DND-41 (cell line): ENCODE measurements around the gene NUP188.

Experiments
- ATAC-seq: fragments of 200-7000 bp; cut with Tn5 transposase; 3 replicates; pipeline ENCODE4 v1.9.1; 2021; ENCODE audit warnings: low read depth; ENCODE audit not compliant: insufficient read depth
- DNase-seq: peaks from one replicate; pipeline ENCODE4 v3.0.0-alpha.2; 2020
- H2AFZ ChIP-seq: 2 replicates; pipeline ENCODE4 v1.6.0; 2012; ENCODE audit warnings: low read depth, low read length
- H3K27ac ChIP-seq: 2 replicates; pipeline ENCODE4 v1.5.1; 2012; ENCODE audit warnings: low read length, inconsistent platforms
- H3K27me3 ChIP-seq: fragments of 200-600 bp; sonication (generic); 2 replicates; pipeline ENCODE4 v1.6.0; 2012; ENCODE audit warnings: low read length, mild to moderate bottlenecking, inconsistent platforms; ENCODE audit not compliant: insufficient read depth, poor library complexity
- H3K36me3 ChIP-seq: 2 replicates; pipeline ENCODE4 v1.5.1; 2012; ENCODE audit warnings: low read length, inconsistent platforms; ENCODE audit not compliant: insufficient read depth
- H3K4me1 ChIP-seq: 2 replicates; pipeline ENCODE4 v1.5.1; 2012; ENCODE audit warnings: mild to moderate bottlenecking, low read length; ENCODE audit not compliant: insufficient read depth
- H3K4me2 ChIP-seq: 2 replicates; pipeline ENCODE4 v1.6.0; 2012; ENCODE audit warnings: mild to moderate bottlenecking, moderate library complexity, low read length, inconsistent platforms; ENCODE audit not compliant: insufficient read depth
- H3K4me3 ChIP-seq, 2 experiments: fragments of 200-600 bp in 1 of 2; shearing (Covaris generic) in 1 of 2; 2 replicates each; pipeline ENCODE4 v1.5.1; 2012 to 2016; ENCODE audit warnings: inconsistent platforms in 2 of 2, low read length in 2 of 2, mild to moderate bottlenecking in 2 of 2, low read depth in 1 of 2, moderate library complexity in 1 of 2
- H3K79me2 ChIP-seq: 2 replicates; pipeline ENCODE4 v1.6.0; 2012; ENCODE audit warnings: low read length, inconsistent platforms; ENCODE audit not compliant: insufficient read depth
- H3K9ac ChIP-seq: 2 replicates; pipeline ENCODE4 v1.6.0; 2012; ENCODE audit warnings: low read depth, mild to moderate bottlenecking, inconsistent platforms, low read length, moderate library complexity
- H3K9me3 ChIP-seq: 2 replicates; pipeline ENCODE4 v1.5.1; 2012; ENCODE audit warnings: low read length, moderate library complexity, mild to moderate bottlenecking, inconsistent platforms; ENCODE audit not compliant: insufficient read depth, severe bottlenecking
- H4K20me1 ChIP-seq: 2 replicates; pipeline ENCODE4 v1.6.0; 2012; ENCODE audit warnings: low read length; ENCODE audit not compliant: insufficient read depth
- CTCF ChIP-seq: IDR thresholded peaks from 2 replicates; pipeline ENCODE4 v1.5.1; 2012; ENCODE audit warnings: borderline replicate concordance, low read length, moderate library complexity, mild to moderate bottlenecking; ENCODE audit not compliant: poor library complexity, severe bottlenecking; ENCODE audit errors: extremely low read depth
- EZH2 ChIP-seq: IDR thresholded peaks from 3 replicates; pipeline ENCODE4 v1.6.1; 2012; ENCODE audit warnings: borderline replicate concordance, low read depth, mild to moderate bottlenecking, moderate library complexity, low read length, inconsistent platforms; ENCODE audit not compliant: severe bottlenecking

The NUP188 gene

GRCh38 chr9:129012893-129013448 is 65.5 kb downstream of the NUP188 start:
- no peak overlapping the region for H3K27ac ChIP-seq
- no peaks in the 10 kb centered on the region for H3K79me2 ChIP-seq
- H3K4me1 ChIP-seq = no peaks in the 10 kb centered on the region
- DNase-seq = no peak
- no peak overlapping the region for H2AFZ ChIP-seq
- no peak overlapping the region for H3K9ac ChIP-seq
- no peak overlapping the region for H3K4me2 ChIP-seq
- H4K20me1 ChIP-seq = peaks cover 4% of the 10 kb centered on the region; the same call in 1 of the 2 replicates
- H3K27me3 ChIP-seq = no peaks in the 10 kb centered on the region
- H3K36me3 ChIP-seq = peaks cover 66% of the 10 kb centered on the region
- no peak for TF ChIP-seq CTCF
- H3K9me3 ChIP-seq = no peaks in the 10 kb centered on the region
- ATAC-seq = no peak
- no peak overlapping the region for H3K4me3 ChIP-seq

- Histone ChIP-seq H2AFZ (no peak overlapping the region), H3K27me3 (no peaks in the 10 kb centered on the region), H3K79me2 (no peaks in the 10 kb centered on the region), H3K4me2 (no peak overlapping the region), H3K9me3 (no peaks in the 10 kb centered on the region), H3K4me1 (no peaks in the 10 kb centered on the region), H3K27ac (no peak overlapping the region), H3K36me3 (peaks cover 59% of the 10 kb centered on the region), H4K20me1 (peaks cover 2% of the 10 kb centered on the region; the same call in 1 of the 2 replicates), H3K4me3 (no peak overlapping the region), H3K9ac (no peak overlapping the region)
- ATAC-seq (no peak), DNase-seq (no peak)
- no peak for TF ChIP-seq EZH2
- TF ChIP-seq CTCF = no peak
Measured at GRCh38 chr9:129013674-129014073, 66.2 kb downstream of the NUP188 start.

- Histone ChIP-seq H3K4me2 (no peak overlapping the region), H3K27me3 (no peaks in the 10 kb centered on the region), H3K4me1 (no peaks in the 10 kb centered on the region), H3K9ac (no peak overlapping the region), H3K27ac (no peak overlapping the region), H3K36me3 (peaks cover 55% of the 10 kb centered on the region), H4K20me1 (no peaks in the 10 kb centered on the region), H3K4me3 (no peak overlapping the region), H3K9me3 (no peaks in the 10 kb centered on the region), H2AFZ (no peak overlapping the region), H3K79me2 (no peaks in the 10 kb centered on the region)
- no peak for TF ChIP-seq CTCF
- no peak for TF ChIP-seq EZH2
- ATAC-seq = no peak
- DNase-seq = no peak
Measured at GRCh38 chr9:129014124-129014523, 66.6 kb downstream of the NUP188 start.

GRCh38 chr9:129014608-129015007 is 67.1 kb downstream of the NUP188 start:
- Histone ChIP-seq H3K79me2 (no peaks in the 10 kb centered on the region), H3K4me3 (no peak overlapping the region), H3K36me3 (peaks cover 52% of the 10 kb centered on the region), H3K9ac (no peak overlapping the region), H2AFZ (no peak overlapping the region), H3K9me3 (no peaks in the 10 kb centered on the region), H3K27ac (no peak overlapping the region), H3K27me3 (no peaks in the 10 kb centered on the region), H3K4me2 (no peak overlapping the region), H3K4me1 (no peaks in the 10 kb centered on the region), H4K20me1 (no peaks in the 10 kb centered on the region)
- TF ChIP-seq CTCF (no peak), EZH2 (no peak)
- DNase-seq = no peak
- ATAC-seq = no peak
